Measurements from ENCODE around the gene MANSC4.

DNA sequence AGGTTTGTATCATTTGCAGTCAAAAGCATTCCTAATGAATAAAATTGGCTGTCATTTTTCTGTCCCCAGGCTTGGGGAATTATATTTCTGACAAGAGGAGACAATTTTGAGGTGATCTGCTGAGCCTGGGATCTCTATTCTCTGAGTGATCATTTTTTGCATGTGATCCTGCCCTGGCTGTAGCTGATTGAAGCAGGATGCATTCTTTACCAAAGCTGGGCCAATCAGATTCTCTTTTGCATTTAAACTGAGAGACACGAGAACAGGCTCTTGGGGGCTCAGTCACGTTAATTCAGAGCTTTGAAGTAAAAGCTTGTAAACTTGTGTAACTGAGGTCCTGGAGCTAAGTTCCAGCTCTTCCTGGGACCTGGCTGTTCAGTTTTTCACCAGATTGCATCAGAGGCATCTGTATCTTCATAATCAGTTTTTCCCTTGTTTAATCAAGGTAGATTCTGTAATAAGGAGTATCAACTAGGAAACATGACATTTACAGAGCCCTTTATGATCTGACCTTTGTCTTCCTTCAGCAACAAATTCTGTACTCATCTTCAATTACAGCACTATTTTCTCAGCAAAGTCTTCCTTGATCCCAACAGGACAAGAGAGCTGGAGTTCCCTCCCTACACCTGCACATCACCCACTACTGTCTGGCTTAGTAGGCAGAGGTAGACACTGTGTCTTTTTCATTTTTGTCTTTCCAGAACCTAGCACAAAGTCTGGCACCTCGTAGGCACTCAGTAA, 35.0 kb upstream of the MANSC4 start:
- TF ChIP-seq, protein P1, sequence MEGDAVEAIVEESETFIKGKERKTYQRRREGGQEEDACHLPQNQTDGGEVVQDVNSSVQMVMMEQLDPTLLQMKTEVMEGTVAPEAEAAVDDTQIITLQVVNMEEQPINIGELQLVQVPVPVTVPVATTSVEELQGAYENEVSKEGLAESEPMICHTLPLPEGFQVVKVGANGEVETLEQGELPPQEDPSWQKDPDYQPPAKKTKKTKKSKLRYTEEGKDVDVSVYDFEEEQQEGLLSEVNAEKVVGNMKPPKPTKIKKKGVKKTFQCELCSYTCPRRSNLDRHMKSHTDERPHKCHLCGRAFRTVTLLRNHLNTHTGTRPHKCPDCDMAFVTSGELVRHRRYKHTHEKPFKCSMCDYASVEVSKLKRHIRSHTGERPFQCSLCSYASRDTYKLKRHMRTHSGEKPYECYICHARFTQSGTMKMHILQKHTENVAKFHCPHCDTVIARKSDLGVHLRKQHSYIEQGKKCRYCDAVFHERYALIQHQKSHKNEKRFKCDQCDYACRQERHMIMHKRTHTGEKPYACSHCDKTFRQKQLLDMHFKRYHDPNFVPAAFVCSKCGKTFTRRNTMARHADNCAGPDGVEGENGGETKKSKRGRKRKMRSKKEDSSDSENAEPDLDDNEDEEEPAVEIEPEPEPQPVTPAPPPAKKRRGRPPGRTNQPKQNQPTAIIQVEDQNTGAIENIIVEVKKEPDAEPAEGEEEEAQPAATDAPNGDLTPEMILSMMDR (IDR thresholded peaks at IDR 0.05), result no peak
- TF ChIP-seq POLR2A (IDR thresholded peaks at IDR 0.05), result no peak
